Panc1 (cell line): Measurements from ENCODE around the gene ATXN1L.

Experiments used
- POLR2AphosphoS5 ChIP-seq: IDR thresholded peaks from 2 replicates; pipeline ENCODE4 v1.6.1; 2012; ENCODE audit warnings: mild to moderate bottlenecking, low read depth, low read length, moderate library complexity
- SIN3A ChIP-seq: IDR thresholded peaks from 2 replicates; pipeline ENCODE4 v1.6.1; 2012; ENCODE audit warnings: low read depth, mild to moderate bottlenecking, low read length, moderate library complexity, borderline replicate concordance; ENCODE audit not compliant: insufficient read depth

GRCh38 chr16:71903608-71904007 is 57.8 kb downstream of the ATXN1L start:
- TF ChIP-seq SIN3A (no peak), POLR2AphosphoS5 (no peak)
